ENCODE data around the gene ROR1.

DNA sequence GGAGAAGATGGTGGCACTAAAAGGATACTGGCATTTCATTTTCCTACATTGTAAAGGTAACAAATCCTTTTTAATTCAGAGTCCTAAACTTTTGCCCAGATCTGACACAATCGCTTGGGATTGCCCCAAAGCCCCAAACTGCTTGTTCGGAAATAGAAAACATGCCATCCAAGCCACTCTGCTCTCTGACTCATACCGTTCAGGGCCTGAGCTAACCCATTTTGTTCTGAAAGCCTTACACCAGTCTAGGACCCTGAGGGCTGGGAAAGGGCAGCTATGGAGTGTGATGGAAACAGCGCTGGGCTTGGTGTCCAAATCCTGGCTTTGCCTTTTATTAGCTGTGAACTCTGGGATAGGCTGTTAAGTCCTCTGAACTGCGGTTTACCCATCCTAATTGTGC lies 270.2 kb downstream of the ROR1 start:
- TF ChIP-seq, protein P1, sequence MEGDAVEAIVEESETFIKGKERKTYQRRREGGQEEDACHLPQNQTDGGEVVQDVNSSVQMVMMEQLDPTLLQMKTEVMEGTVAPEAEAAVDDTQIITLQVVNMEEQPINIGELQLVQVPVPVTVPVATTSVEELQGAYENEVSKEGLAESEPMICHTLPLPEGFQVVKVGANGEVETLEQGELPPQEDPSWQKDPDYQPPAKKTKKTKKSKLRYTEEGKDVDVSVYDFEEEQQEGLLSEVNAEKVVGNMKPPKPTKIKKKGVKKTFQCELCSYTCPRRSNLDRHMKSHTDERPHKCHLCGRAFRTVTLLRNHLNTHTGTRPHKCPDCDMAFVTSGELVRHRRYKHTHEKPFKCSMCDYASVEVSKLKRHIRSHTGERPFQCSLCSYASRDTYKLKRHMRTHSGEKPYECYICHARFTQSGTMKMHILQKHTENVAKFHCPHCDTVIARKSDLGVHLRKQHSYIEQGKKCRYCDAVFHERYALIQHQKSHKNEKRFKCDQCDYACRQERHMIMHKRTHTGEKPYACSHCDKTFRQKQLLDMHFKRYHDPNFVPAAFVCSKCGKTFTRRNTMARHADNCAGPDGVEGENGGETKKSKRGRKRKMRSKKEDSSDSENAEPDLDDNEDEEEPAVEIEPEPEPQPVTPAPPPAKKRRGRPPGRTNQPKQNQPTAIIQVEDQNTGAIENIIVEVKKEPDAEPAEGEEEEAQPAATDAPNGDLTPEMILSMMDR (conservative IDR thresholded peaks at IDR 0.05 in 1 of 2, IDR thresholded peaks at IDR 0.05 in 1 of 2; ENCODE audit: low read depth in 1 of 2, low read length in 2 of 2), result no peak
- TF ChIP-seq EZH2 (IDR thresholded peaks at IDR 0.05; ENCODE audit: low read length, missing control alignments), result no peak
